Breast epithelium (tissue), 4 donors: ENCODE measurements around the gene TUSC2. TPM values are rescaled to one million over a fixed set of nuclear protein-coding genes. Genes with fewer than 3 reads are reported as not detected.
A peak's percentile ranks its signal among the peaks of the same experiment; 100 is the strongest.

ENCODE experiments used
- DNase-seq, 2 donors: peaks; one replicate each; pipeline ENCODE4 v3.0.0-alpha.2; 2019; ENCODE audit warnings: low spot score in 2 of 2
- H3K27ac ChIP-seq, 2 donors: fragments of 200-600 bp; sonication (generic) in 1 of 2; one replicate each; pipeline ENCODE4 v1.5.1; 2016 to 2019; ENCODE audit warnings: mild to moderate bottlenecking in 1 of 2
- H3K27me3 ChIP-seq, 2 donors: fragments of 200-600 bp; sonication (generic) in 1 of 2; one replicate each; pipeline versions ENCODE4 v1.5.1 to v1.6.0; 2017 to 2019; ENCODE audit warnings: control low read depth in 1 of 2, mild to moderate bottlenecking in 1 of 2
- H3K36me3 ChIP-seq: fragments of 200-600 bp; one replicate; pipeline ENCODE4 v1.5.1; 2019
- H3K4me1 ChIP-seq, 2 donors: fragments of 200-600 bp; sonication (generic); one replicate each; pipeline ENCODE4 v1.5.1; 2016 to 2019; ENCODE audit warnings: control low read depth in 1 of 2
- H3K4me3 ChIP-seq, 3 donors: fragments of 200-600 bp; sonication (generic); 1 replicate in 2 of 3; 2 replicates in 1 of 3; pipeline ENCODE4 v1.5.1; 2016 to 2019; ENCODE audit warnings: mild to moderate bottlenecking in 3 of 3, moderate library complexity in 2 of 3
- H3K9me3 ChIP-seq, 2 donors: fragments of 200-600 bp; sonication (generic) in 1 of 2; one replicate each; pipeline ENCODE4 v1.5.1; 2016 to 2019; ENCODE audit warnings: control low read depth in 1 of 2
- POLR2A ChIP-seq: fragments of 450-650 bp; IDR thresholded peaks from one replicate; pipeline ENCODE4 v1.6.1; 2016; ENCODE audit warnings: antibody characterized with exemption, mild to moderate bottlenecking, moderate library complexity
- POLR2AphosphoS5 ChIP-seq, 3 donors: sonication (generic); formaldehyde crosslinking; IDR thresholded peaks; one replicate each; pipeline ENCODE4 v1.6.1; 2017; ENCODE audit warnings: antibody characterized with exemption in 3 of 3
- intact Hi-C: fragments of 100-400 bp; cut with DNase I; formaldehyde crosslinking; loops from one replicate; pipeline ENCODE4 v1.15.1; 2023; ENCODE audit warnings: low total_unique reads
- total RNA-seq, 3 donors: library from RNA; depleted of rRNA; stranded (reverse); fragments of >200 nt; gene quantifications; one replicate each; pipeline ENCODE4 v1.1.0, GENCODE V29; 2016
- TF ChIP-seq, protein P1 (sequence below), 3 donors: fragments of 450-650 bp; IDR thresholded peaks; one replicate each; pipeline ENCODE4 v1.5.1; 2016 to 2017; ENCODE audit warnings: antibody characterized with exemption in 3 of 3, mild to moderate bottlenecking in 3 of 3, moderate library complexity in 3 of 3

Gene TUSC2
- total RNA-seq, 3 donors from 2014 or later: 18.1 to 25.9 (median 21.3) TPM

DNA sequence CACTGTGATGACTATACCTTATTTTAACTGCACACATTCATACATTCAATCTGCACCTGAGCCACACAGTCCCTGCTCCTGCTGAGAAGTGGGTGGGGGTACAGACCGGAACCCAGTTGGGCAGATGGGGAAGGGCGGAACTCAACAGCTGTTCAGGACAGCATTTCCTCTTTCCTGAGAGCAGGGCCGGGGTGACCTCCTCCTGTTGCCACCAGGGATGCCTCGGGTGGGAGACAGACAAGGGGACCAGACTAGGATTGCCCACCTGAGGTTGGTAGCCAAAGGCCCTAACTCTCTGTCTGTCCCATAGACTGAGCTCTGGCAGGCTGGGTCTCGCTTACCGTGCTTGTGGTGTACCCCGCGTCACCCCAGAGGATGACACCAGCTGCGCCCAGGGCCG, 9.4 kb downstream of the TUSC2 start:
- no peaks in the 10 kb centered on the region for H3K27me3 ChIP-seq
- H3K4me3 ChIP-seq: peak overlapping the region; percentile 54 to 85 (median 79)
- TF ChIP-seq POLR2AphosphoS5 (IDR thresholded peaks at IDR 0.05): no peak
- no peak for TF ChIP-seq POLR2A
- TF ChIP-seq, protein P1, sequence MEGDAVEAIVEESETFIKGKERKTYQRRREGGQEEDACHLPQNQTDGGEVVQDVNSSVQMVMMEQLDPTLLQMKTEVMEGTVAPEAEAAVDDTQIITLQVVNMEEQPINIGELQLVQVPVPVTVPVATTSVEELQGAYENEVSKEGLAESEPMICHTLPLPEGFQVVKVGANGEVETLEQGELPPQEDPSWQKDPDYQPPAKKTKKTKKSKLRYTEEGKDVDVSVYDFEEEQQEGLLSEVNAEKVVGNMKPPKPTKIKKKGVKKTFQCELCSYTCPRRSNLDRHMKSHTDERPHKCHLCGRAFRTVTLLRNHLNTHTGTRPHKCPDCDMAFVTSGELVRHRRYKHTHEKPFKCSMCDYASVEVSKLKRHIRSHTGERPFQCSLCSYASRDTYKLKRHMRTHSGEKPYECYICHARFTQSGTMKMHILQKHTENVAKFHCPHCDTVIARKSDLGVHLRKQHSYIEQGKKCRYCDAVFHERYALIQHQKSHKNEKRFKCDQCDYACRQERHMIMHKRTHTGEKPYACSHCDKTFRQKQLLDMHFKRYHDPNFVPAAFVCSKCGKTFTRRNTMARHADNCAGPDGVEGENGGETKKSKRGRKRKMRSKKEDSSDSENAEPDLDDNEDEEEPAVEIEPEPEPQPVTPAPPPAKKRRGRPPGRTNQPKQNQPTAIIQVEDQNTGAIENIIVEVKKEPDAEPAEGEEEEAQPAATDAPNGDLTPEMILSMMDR (IDR thresholded peaks at IDR 0.05): no peak
- no peaks in the 10 kb centered on the region for H3K36me3 ChIP-seq
- H3K27ac ChIP-seq: peak overlapping the region; percentile 94
- intact Hi-C loops: no loop called here
- H3K4me1 ChIP-seq: peaks cover 18 to 45% of the 10 kb centered on the region in 2 donors
- no peaks in the 10 kb centered on the region for H3K9me3 ChIP-seq
- no peak for DNase-seq

DNA sequence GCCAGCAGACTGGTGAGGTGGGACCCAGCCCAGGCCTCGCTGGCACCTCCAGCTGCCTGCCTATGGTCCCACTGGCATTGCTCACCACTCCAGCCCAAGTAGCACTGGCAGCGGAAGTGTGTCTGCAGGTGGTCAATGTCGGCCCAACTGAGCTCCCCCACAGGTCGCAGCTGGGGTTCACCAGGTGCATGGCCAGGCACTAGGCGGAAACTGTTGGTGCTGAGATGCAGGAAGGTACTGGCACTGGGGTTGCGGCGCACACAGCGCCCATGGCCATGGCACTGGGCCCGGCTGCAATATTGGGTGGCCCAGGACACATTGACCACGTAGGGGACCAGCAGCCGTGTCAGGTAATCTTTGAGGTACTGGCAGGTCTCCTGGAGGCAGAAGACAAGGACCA, 9.9 kb downstream of the TUSC2 start:
- intact Hi-C loops: no loop called here
- H3K27ac ChIP-seq: peak overlapping the region; percentile 94
- peaks cover 18 to 45% of the 10 kb centered on the region in 2 donors for H3K4me1 ChIP-seq
- no peaks in the 10 kb centered on the region for H3K9me3 ChIP-seq
- TF ChIP-seq POLR2AphosphoS5 (IDR thresholded peaks at IDR 0.05) (no peak), POLR2A (no peak)
- TF ChIP-seq, protein P1 (IDR thresholded peaks at IDR 0.05): no peak
- no peaks in the 10 kb centered on the region for H3K36me3 ChIP-seq
- no peaks in the 10 kb centered on the region for H3K27me3 ChIP-seq
- peak overlapping the region in 2 of 3 donors; percentile 54 to 85 for H3K4me3 ChIP-seq
- DNase-seq: no peak

DNA sequence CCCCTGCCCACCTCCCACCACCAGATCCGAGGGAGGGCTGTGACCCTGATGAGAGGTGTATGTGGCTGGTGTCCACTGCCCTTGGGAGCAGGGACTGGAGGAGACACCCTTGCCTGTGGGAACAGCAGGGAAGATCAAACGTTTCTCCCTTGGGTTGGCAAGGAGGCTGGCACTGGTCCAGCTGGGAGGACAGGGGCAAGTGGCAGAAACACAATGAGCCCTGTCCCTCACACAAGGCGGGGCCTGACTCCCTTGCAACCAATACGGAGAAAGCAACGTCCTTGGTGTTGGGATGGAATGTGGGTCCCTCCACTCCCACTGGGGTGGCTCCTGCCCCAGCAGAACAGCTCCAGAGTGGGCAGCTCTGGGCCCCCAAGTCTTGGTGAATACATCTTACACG, 10.7 kb downstream of the TUSC2 start:
- Histone ChIP-seq H3K4me3 (peak overlapping the region in 1 of 3 donors; percentile 85), H3K27ac (peak overlapping the region; percentile 94), H3K27me3 (no peaks in the 10 kb centered on the region), H3K36me3 (no peaks in the 10 kb centered on the region), H3K4me1 (peaks cover 18 to 39% of the 10 kb centered on the region in 2 donors), H3K9me3 (no peaks in the 10 kb centered on the region)
- no peak for DNase-seq
- intact Hi-C loops: no loop called here
- TF ChIP-seq, protein P1 (IDR thresholded peaks at IDR 0.05): no peak
- TF ChIP-seq POLR2A (no peak), POLR2AphosphoS5 (IDR thresholded peaks at IDR 0.05) (no peak)

DNA sequence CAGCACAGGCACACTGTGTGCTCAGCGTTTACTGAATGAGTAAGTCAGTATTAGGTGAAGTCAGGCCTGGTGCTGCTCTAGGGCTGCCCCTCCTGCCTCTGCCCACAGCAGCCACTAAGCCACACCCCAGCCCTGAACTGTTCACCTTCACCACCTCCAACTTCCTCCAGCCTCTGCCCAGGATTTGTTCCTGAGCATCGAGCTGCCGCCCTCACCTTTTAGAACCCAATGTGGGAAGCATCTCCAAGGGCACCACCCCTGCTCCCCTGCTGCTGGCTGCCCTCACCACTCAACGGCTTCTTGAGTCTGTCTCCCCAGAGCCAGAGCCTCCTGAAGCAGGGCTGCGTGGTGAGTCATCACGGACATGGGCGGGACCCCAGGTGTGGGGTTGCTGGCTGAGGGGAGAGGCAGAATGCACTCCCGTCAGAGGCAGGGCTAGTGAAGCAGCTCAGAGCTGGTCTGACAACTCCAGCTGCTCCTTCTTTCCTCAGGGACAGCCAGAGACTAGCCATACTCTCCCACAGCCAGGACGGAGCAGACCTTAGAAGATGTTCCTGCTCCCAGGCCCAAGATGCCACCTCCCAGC, 11.3 kb downstream of the TUSC2 start:
- Histone ChIP-seq H3K36me3 (no peaks in the 10 kb centered on the region), H3K27ac (peak overlapping the region; percentile 94), H3K4me1 (peaks cover 18 to 33% of the 10 kb centered on the region in 2 donors), H3K9me3 (no peaks in the 10 kb centered on the region), H3K4me3 (peak overlapping the region in 1 of 3 donors; percentile 85), H3K27me3 (no peaks in the 10 kb centered on the region)
- TF ChIP-seq, protein P1 (IDR thresholded peaks at IDR 0.05): no peak
- TF ChIP-seq POLR2A: no peak
- TF ChIP-seq POLR2AphosphoS5 (IDR thresholded peaks at IDR 0.05): peak in 1 of 3 donors; percentile 44
- DNase-seq: peak; percentile 88 to 90
- intact Hi-C loops: no loop called here

DNA sequence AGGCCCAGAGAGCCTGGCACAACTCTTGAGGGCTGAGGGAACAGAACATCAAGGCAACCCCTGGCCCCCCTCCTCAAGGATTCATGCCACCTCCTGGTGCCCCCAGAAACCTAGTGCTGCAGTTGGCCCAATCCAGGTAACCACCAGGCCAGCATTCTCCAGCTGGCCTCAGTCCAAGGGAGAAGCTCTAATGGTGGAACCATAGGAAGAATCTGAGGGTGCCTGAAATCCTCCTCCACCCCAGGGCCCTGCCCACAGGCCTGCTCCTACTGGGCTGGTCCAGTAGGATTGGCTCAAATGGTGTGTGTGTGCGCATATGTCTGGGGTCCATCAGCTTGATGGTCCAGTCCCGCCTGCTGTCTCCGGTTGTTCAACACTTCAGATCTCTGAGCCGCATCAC, 13.2 kb downstream of the TUSC2 start:
- H3K4me3 ChIP-seq: no peak overlapping the region
- H3K4me1 ChIP-seq: peaks cover 14 to 26% of the 10 kb centered on the region in 2 donors
- H3K36me3 ChIP-seq: no peaks in the 10 kb centered on the region
- no peaks in the 10 kb centered on the region for H3K9me3 ChIP-seq
- no peak for DNase-seq
- H3K27ac ChIP-seq: peak overlapping the region; percentile 48 to 94
- TF ChIP-seq POLR2A (no peak), POLR2AphosphoS5 (IDR thresholded peaks at IDR 0.05) (no peak)
- TF ChIP-seq, protein P1 (IDR thresholded peaks at IDR 0.05): no peak
- no peaks in the 10 kb centered on the region for H3K27me3 ChIP-seq
- intact Hi-C loops: no loop called here
